Measurements from ENCODE around the gene UNC13B. TPM values are rescaled to one million over a fixed set of nuclear protein-coding genes. Genes with fewer than 3 reads are reported as not detected.
"Not testable (repeated sequence)": the region's sequence is repeated elsewhere in the genome, so short reads cannot be mapped to it uniquely, and the experiment has no call there.

UNC13B gene
- total RNA-seq, 2 experiments from 2014 or later, result 0.25 to 0.68 TPM

DNA sequence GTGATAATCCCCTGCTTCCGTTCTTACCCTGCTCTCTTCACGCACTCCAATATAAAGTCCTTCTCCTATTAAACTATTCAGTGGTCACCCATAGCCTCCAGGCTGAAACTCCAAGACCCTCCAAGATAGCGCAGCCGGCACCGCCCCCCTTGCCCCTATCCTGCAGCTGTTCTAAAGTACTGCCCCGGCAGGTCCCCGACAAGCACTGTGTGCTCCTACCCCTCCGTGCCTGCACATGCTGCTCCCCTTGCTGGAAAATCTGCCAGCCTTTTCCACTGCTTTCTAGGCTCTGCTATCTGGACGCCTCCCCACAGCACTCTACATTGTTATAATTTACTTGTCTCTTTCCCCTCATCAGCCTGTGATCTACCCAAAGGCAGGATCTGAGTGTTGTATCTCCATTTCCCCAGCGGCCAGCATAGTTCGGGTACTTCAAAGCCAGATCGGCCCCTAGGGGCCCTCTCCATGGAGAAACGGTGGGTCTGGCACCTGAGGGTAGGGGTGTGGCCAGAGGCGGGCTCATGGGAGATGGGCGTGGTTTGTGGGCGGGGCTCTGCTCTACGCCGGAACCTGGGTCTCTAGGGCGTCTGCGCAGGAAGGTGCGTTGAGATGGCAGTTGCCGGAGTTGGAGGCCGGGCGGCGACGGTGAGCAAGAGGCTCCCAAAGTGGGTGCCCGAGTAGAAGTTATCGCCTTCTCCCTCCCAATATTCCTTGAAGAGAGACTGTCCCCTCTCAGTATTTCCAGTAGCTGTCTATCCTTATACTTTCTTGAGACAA is 244.6 kb downstream of the UNC13B start:
- H3K4me1 Mint-ChIP-seq, result no peaks in the 10 kb centered on the region
- POLR2A ChIA-PET, result no interaction called here

DNA sequence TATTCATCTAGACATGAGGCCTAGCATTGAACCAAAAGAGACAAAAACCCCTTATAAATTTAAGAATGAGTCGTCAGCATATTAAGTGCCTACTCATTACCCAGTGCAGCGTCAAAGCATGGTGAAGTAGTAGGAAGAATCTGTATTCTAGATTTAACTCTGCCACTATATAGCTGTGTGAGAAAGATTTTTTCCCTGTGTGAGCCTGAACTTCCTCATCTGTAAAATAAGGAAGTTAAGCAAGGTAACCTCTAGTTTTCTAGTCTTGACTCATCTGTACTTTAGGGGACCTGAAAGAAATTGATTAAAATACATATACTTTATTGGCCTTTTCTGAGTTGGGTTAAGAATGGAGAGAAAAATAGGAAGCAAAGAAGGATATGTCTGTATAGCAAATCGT is 246.0 kb downstream of the UNC13B start:
- H3K36me3 Mint-ChIP-seq (ENCODE audit: low read depth), result no peaks in the 10 kb centered on the region
- no peak overlapping the region for H3K4me3 Mint-ChIP-seq
- ChIA-PET CTCF (no interaction called here), POLR2A (no interaction called here)
- no peaks in the 10 kb centered on the region for H3K9me3 Mint-ChIP-seq
- peaks cover 11% of the 10 kb centered on the region for H3K27me3 Mint-ChIP-seq
- no peak overlapping the region for H3K27ac Mint-ChIP-seq
- DNase-seq, result no peak
- H3K4me1 Mint-ChIP-seq, result no peaks in the 10 kb centered on the region

More for the DNA sequence above, 244.6 kb downstream of the UNC13B start:
- H3K4me3 Mint-ChIP-seq, result no peak overlapping the region
- peaks cover 11% of the 10 kb centered on the region for H3K27me3 Mint-ChIP-seq
- no peak overlapping the region for H3K27ac Mint-ChIP-seq
- no peaks in the 10 kb centered on the region for H3K9me3 Mint-ChIP-seq
- no peaks in the 10 kb centered on the region for H3K36me3 Mint-ChIP-seq (ENCODE audit: low read depth)
- no peak for DNase-seq
- CTCF ChIA-PET, result no interaction called here

DNA sequence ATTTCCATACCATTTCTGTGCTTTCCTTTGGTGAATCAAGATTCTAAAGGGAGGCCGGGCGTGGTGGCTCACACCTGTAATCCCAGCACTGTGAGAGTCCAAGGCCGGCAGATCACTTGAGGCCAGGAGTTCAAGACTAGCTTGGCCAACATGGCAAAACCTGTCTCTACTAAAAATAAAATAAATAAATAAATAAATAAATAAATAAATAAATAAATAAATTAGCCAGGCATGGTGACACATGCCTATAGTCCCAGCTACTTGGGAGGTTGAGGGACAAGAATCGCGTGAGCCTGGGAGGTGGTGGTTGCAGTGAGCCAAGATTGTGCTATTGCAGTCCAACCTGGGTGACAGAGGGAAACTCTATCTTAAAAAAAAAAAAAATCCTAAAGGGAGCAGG is 247.6 kb downstream of the UNC13B start:
- not testable (repeated sequence) for H3K4me1 Mint-ChIP-seq

DNA sequence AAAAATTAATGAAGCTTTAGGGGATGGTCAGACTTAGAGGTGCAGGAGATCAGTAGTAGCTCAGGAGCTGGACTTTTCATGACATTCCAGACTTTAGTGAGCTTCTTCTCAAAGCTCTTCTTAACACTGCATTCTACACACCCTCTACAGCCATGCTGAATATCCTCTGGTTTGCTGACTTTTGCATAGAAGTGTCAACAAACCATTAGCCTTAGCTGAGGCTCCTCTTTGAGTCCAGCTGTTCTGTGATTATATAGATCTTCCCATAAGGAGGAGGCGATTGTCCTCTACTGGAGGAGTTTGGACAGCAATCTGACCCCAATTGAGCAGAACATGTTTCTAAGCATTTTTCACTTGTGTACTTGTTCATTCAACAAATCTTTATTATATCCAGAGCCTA is 253.1 kb downstream of the UNC13B start:
- H3K4me3 Mint-ChIP-seq, result no peak overlapping the region
- ChIA-PET POLR2A (interaction anchor here (0.5 kb wide), 1 partner anchor 517 kb away, joined by 3 read pairs; no protein-coding TSS in a partner anchor), CTCF (interaction anchor here (1.3 kb wide), 1 partner anchor 298 kb away, joined by 4 read pairs; no protein-coding TSS in a partner anchor)
- H3K9me3 Mint-ChIP-seq, result no peaks in the 10 kb centered on the region
- H3K36me3 Mint-ChIP-seq (ENCODE audit: low read depth), result no peaks in the 10 kb centered on the region
- no peaks in the 10 kb centered on the region for H3K4me1 Mint-ChIP-seq
- H3K27ac Mint-ChIP-seq, result no peak overlapping the region
- no peak for DNase-seq
- H3K27me3 Mint-ChIP-seq, result peaks cover 12% of the 10 kb centered on the region

More for the DNA sequence above, 247.6 kb downstream of the UNC13B start:
- H3K9me3 Mint-ChIP-seq; H3K27ac Mint-ChIP-seq; POLR2A ChIA-PET; DNase-seq; H3K36me3 Mint-ChIP-seq (ENCODE audit: low read depth); H3K4me3 Mint-ChIP-seq: not testable (repeated sequence)
- H3K27me3 Mint-ChIP-seq, result peaks cover 14% of the 10 kb centered on the region
- CTCF ChIA-PET, result interaction anchor here (0.7 kb wide), 1 partner anchor 204 kb away, joined by 3 read pairs; no protein-coding TSS in a partner anchor

DNA sequence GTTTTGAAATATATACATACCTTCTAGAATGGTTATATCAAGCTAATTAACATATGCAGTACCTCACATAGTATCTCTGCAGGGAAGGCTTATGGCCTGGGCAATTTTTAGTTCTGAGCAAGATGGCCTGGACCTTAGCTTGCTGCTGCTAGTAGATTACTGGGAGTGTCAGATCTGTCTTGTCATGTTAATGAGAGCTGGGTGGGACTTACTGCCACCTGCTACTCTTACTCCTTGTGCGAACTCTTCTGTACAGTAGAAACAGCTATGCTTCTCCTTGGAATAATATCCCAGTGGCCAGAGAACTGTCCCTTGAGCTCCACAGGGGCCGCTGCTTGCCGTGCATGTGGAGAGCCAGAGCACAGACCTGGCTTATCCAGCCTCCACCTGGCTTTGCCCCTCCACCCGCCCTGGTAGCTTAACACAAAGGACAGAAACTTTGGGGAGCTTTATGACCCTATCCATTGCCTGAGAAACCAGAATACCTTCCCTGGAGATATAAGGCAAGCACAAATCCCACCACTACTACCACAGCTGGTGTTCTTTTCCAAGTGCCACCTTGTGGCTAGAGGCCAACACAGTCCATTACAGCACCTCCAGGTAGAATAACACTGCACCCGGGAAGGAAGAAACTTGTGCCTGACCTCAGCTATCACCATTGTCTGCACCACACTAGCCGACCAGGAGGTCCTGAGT is 253.7 kb downstream of the UNC13B start:
- H3K4me3 Mint-ChIP-seq, result no peak overlapping the region
- H3K27me3 Mint-ChIP-seq, result peaks cover 17% of the 10 kb centered on the region
- H3K9me3 Mint-ChIP-seq, result no peaks in the 10 kb centered on the region
- no peaks in the 10 kb centered on the region for H3K36me3 Mint-ChIP-seq (ENCODE audit: low read depth)
- ChIA-PET POLR2A (interaction anchor here (0.5 to 1.1 kb wide), 2 partner anchors 10 to 516 kb away, joined by 3 read pairs; no protein-coding TSS in a partner anchor), CTCF (interaction anchor here (1.3 kb wide), 1 partner anchor 299 kb away, joined by 4 read pairs; no protein-coding TSS in a partner anchor)
- no peaks in the 10 kb centered on the region for H3K4me1 Mint-ChIP-seq
- H3K27ac Mint-ChIP-seq, result no peak overlapping the region
- DNase-seq, result no peak

DNA sequence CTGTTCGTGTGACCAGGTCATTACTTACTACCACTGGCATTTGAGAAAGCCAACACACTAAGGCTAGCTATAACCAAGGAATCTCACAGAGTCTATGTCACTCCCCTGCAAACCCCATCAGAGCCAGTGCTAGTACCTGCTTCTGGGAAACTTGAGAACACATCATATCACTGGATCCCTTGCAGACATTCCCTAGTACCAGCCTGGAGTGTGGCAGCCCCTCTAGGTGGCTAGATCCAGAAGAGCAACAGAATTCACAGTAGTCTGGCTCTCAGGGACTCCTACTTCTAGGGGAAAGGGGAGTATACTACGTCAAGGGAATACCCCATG is 254.3 kb downstream of the UNC13B start:
- H3K4me3 Mint-ChIP-seq, result no peak overlapping the region
- no peaks in the 10 kb centered on the region for H3K36me3 Mint-ChIP-seq (ENCODE audit: low read depth)
- H3K9me3 Mint-ChIP-seq, result no peaks in the 10 kb centered on the region
- no peak for DNase-seq
- H3K27me3 Mint-ChIP-seq, result peaks cover 19% of the 10 kb centered on the region
- no peak overlapping the region for H3K27ac Mint-ChIP-seq
- CTCF ChIA-PET, result no interaction called here
- H3K4me1 Mint-ChIP-seq, result no peaks in the 10 kb centered on the region
- POLR2A ChIA-PET, result interaction anchor here (1.1 kb wide), 1 partner anchor 10 kb away, joined by 3 read pairs; no protein-coding TSS in a partner anchor

DNA sequence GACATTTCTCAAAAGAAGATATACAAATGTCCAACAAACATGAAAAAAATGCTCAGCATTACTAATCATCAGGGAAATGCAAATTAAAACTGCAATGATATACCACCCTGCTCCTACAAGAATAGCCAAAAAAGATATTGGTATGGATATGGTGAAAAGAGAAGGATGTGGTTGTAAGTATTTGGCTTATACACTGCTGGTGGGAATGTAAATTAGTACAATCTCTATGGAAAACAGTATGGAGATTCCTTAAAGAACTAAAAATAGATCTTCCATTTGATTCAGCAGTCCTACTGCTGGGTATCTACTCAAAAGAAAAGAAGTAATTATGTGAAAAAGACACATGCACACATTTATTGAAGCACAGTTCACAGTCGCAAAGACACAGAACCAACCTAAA is 260.5 kb downstream of the UNC13B start:
- CTCF ChIA-PET, result no interaction called here
- no peaks in the 10 kb centered on the region for H3K36me3 Mint-ChIP-seq (ENCODE audit: low read depth)

DNA sequence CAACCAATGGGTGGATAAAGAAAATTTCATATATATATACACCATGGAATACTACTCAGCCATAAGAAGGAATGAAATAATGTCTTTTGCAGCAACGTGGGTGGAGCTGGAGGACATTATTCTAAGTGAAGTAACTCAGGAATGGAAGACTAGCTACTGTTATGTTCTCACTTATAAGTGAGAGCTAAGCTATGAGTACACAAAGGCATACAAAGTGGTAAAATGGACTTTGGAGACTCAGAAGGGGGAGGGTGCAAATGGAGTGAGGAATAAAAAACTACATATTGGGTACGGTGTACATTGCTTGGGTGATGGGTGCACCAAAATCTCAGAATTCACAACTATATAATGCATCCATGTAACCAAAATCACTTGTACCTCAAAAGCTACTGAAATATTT is 260.9 kb downstream of the UNC13B start:
- Mint-ChIP-seq H3K27ac (no peak overlapping the region), H3K9me3 (no peaks in the 10 kb centered on the region), H3K27me3 (peaks cover 37% of the 10 kb centered on the region), H3K4me3 (no peak overlapping the region), H3K4me1 (no peaks in the 10 kb centered on the region), H3K36me3 (ENCODE audit: low read depth) (no peaks in the 10 kb centered on the region)
- POLR2A ChIA-PET, result no interaction called here
- CTCF ChIA-PET, result no interaction called here
- no peak for DNase-seq

More for the DNA sequence above, 260.5 kb downstream of the UNC13B start:
- Mint-ChIP-seq H3K27me3 (peaks cover 37% of the 10 kb centered on the region), H3K27ac (no peak overlapping the region), H3K4me3 (no peak overlapping the region), H3K4me1 (no peaks in the 10 kb centered on the region), H3K9me3 (no peaks in the 10 kb centered on the region)
- DNase-seq, result no peak
- POLR2A ChIA-PET, result no interaction called here

DNA sequence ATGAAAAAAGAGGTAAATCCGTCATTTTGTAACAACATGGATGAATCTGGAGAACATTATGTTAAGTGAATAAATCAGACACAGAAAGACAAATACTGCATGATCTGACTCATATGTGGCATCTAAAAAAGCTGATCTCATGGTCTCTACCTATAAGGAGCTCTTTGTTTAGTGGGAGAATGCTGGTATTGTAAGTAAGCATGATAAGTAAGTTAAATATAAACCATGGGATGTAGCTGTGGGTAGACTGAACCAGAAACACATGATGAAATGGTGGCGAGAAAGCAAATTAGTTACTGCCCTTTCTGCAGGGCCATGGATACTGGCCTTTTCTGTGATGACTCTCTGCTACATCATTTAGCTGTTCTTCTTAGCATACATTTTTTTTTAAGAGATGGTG is 261.7 kb downstream of the UNC13B start:
- peaks cover 41% of the 10 kb centered on the region for H3K27me3 Mint-ChIP-seq

DNA sequence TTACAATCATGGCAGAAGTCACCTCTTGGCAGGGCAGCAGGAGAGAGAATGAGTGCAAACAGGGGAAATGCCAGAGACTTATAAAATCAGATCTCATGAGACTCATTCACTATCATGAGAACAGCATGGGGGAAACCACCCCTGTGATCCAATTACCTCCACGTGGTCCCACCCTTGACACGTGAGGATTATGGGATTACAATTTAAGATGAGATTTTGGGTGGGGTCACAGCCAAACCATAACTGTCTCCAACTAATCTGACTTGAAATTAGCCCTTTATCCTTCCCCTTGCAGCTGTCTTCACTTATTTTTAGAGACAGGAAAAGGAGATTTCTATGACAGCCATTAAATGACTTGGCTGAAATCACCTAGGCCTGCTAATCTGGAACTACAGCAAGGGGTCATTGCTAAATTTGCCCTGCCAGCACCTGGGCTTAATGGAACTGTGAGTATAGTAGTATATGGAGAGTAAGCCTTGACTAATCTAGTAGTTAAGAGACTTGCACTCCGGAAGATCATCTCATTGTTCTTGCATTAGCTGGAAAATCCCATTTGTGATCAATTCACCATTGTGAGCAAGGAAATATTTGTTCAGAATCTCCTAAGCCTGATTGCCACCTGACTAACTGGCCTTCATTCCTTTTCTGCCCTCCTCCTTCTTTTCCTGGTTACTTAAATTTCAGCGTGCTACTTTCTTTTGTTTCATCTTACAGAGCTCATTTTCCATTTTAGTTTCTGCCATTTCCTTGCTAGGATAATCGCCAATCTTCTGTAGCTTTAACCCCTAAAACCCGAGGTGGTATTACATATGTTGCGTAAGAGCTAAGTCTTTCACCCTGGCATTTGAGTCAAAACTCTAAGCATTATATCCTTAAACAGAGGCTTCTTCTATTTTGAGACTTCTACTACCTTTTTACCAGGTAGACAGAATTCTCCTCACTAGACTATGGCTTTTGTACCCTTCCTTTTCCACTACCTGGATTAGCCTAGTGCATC is 262.8 kb downstream of the UNC13B start:
- Mint-ChIP-seq H3K36me3 (ENCODE audit: low read depth) (no peaks in the 10 kb centered on the region), H3K4me3 (no peak overlapping the region), H3K9me3 (no peaks in the 10 kb centered on the region), H3K27me3 (peaks cover 42% of the 10 kb centered on the region), H3K27ac (no peak overlapping the region), H3K4me1 (no peaks in the 10 kb centered on the region)
- no peak for DNase-seq
- ChIA-PET CTCF (no interaction called here), POLR2A (interaction anchor here (1.4 kb wide), 1 partner anchor 8 kb away, joined by 3 read pairs; no protein-coding TSS in a partner anchor)

More for the DNA sequence above, 261.7 kb downstream of the UNC13B start:
- ChIA-PET CTCF (no interaction called here), POLR2A (no interaction called here)
- H3K36me3 Mint-ChIP-seq (ENCODE audit: low read depth), result no peaks in the 10 kb centered on the region
- DNase-seq, result no peak
- no peaks in the 10 kb centered on the region for H3K4me1 Mint-ChIP-seq
- H3K9me3 Mint-ChIP-seq, result no peaks in the 10 kb centered on the region
- no peak overlapping the region for H3K4me3 Mint-ChIP-seq
- no peak overlapping the region for H3K27ac Mint-ChIP-seq

DNA sequence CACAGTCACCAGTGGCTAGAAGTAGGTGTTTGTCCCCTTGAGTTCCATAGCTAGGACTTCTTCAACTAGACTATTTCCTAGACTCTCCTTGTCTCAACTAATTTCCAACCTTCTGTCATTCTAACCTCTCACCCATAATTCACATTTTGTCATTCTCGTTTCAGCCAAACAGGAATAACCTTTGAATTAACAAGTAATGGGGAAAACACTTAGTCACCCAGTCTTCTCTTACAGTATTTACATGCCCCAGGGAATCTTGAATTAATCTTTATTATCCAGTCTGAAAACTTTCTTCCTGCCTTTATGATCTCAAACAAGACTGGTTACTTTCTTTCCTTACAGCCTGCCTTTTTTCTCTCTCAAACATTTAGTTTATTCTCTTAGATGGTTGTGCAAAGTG is 264.8 kb downstream of the UNC13B start:
- ChIA-PET CTCF (no interaction called here), POLR2A (no interaction called here)
- Mint-ChIP-seq H3K4me3 (no peak overlapping the region), H3K4me1 (no peaks in the 10 kb centered on the region), H3K27me3 (peaks cover 35% of the 10 kb centered on the region), H3K9me3 (no peaks in the 10 kb centered on the region), H3K36me3 (ENCODE audit: low read depth) (no peaks in the 10 kb centered on the region), H3K27ac (no peak overlapping the region)
- DNase-seq, result no peak

DNA sequence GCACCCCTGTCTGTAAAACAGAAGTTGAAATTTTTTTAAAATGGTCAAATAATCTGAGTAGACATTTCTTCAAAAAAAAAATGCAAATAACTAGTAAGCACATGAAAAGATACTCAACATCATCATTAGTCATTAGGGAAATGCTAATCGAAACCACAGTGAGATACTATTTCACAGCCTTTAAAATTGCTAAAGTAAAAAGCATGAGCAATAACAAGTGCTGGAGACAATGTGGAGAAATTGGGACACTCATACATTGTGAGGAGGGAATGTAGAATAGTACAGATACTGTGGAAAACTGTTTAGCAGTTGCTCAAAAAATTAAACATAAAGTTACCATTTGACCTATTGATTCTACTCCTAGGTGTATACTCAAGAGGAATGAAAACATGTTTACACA is 269.7 kb downstream of the UNC13B start:
- POLR2A ChIA-PET, result no interaction called here

DNA sequence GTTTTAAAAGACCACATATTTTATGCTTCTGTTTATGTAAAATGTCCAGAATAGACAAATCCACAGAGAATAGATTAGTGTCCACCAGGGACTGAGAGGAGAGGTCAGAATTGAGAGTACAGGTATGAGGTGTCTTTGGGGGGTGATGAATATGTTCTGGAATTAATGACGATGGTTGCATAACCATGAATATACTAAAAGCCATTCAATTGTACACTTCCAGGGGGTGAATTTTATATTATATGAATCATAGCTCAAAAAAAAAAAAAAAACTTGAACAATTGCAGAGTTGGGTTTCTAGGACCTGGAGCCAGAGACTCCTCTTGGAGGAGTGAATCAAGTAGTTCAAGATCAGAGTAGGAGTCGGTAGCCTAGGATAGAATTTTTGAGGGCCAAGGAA is 270.3 kb downstream of the UNC13B start:
- ChIA-PET POLR2A (no interaction called here), CTCF (no interaction called here)
- Mint-ChIP-seq H3K9me3 (no peaks in the 10 kb centered on the region), H3K4me3 (no peak overlapping the region), H3K4me1 (no peaks in the 10 kb centered on the region), H3K27ac (no peak overlapping the region), H3K27me3 (peaks cover 23% of the 10 kb centered on the region), H3K36me3 (ENCODE audit: low read depth) (no peaks in the 10 kb centered on the region)
- no peak for DNase-seq

More for the DNA sequence above, 269.7 kb downstream of the UNC13B start:
- no peaks in the 10 kb centered on the region for H3K9me3 Mint-ChIP-seq
- DNase-seq, result no peak
- H3K27me3 Mint-ChIP-seq, result peaks cover 29% of the 10 kb centered on the region
- H3K36me3 Mint-ChIP-seq (ENCODE audit: low read depth), result no peaks in the 10 kb centered on the region
- H3K4me1 Mint-ChIP-seq, result no peaks in the 10 kb centered on the region
- CTCF ChIA-PET, result no interaction called here
- H3K4me3 Mint-ChIP-seq, result no peak overlapping the region
- H3K27ac Mint-ChIP-seq, result no peak overlapping the region
